ENCODE results near the gene SLC4A2.
"Not testable (repeated sequence)": the region's sequence is repeated elsewhere in the genome, so short reads cannot be mapped to it uniquely, and the experiment has no call there.

SLC4A2 gene, protein sequence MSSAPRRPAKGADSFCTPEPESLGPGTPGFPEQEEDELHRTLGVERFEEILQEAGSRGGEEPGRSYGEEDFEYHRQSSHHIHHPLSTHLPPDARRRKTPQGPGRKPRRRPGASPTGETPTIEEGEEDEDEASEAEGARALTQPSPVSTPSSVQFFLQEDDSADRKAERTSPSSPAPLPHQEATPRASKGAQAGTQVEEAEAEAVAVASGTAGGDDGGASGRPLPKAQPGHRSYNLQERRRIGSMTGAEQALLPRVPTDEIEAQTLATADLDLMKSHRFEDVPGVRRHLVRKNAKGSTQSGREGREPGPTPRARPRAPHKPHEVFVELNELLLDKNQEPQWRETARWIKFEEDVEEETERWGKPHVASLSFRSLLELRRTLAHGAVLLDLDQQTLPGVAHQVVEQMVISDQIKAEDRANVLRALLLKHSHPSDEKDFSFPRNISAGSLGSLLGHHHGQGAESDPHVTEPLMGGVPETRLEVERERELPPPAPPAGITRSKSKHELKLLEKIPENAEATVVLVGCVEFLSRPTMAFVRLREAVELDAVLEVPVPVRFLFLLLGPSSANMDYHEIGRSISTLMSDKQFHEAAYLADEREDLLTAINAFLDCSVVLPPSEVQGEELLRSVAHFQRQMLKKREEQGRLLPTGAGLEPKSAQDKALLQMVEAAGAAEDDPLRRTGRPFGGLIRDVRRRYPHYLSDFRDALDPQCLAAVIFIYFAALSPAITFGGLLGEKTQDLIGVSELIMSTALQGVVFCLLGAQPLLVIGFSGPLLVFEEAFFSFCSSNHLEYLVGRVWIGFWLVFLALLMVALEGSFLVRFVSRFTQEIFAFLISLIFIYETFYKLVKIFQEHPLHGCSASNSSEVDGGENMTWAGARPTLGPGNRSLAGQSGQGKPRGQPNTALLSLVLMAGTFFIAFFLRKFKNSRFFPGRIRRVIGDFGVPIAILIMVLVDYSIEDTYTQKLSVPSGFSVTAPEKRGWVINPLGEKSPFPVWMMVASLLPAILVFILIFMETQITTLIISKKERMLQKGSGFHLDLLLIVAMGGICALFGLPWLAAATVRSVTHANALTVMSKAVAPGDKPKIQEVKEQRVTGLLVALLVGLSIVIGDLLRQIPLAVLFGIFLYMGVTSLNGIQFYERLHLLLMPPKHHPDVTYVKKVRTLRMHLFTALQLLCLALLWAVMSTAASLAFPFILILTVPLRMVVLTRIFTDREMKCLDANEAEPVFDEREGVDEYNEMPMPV

DNA sequence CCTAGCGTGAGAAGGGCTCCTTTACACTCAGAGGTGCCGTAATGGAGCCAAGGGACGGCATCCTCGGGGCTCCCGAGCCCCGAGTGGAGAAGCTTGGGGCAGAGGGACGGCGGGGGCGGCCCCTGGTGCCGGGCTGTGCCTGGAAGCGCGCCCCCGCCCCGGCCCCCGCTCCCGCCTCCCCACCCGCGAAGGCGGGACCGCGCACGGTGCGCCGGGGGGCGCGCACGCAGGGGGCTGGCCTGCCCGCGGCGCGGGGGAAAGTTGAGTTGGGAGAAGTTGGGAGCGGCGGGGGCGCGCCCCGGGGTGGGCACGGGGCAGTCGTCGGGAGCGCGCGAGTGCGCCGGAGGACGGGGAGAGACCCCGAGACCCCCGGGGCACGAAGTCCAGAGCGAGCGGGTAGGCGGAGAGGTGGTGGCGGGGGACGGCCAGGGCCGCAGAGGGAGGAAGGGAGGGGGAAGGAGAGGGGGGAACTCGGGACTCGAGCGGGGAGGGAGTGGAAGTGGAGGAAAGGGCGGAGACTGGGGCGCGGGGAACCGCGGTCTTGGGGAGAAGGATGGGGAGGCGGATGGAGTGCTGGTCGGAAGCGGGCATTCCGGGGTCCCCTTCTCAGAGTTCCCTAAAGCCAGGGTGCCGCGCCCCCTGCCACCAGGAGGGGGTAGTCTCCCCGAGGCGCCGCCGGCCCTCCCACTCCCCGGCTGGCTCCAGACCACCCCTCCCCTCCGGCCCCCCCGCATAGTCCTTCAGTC lies at the start of gene SLC4A2:
Gene SLC4A2 (plus strand): TSS at position 223 of the 746 bp plus-strand sequence. CDS start 2,399 bp downstream, outside the sequence.
- DNase-seq (ENCODE audit: low spot score) = peak; percentile 61

DNA sequence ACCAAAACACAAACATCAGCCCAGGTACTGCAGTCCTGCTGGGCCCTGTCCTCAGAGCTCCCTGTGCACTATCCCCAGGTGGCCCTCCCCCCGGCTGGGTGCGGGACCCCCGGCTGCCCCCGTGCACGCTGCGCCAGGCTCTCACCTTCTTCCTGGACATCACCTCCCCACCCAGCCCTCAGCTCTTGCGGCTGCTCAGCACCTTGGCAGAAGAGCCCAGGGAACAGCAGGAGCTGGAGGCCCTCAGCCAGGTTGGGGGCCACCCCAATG lies 49.4 kb upstream of the SLC4A2 start:
- DNase-seq (ENCODE audit: low spot score) = no peak

DNA sequence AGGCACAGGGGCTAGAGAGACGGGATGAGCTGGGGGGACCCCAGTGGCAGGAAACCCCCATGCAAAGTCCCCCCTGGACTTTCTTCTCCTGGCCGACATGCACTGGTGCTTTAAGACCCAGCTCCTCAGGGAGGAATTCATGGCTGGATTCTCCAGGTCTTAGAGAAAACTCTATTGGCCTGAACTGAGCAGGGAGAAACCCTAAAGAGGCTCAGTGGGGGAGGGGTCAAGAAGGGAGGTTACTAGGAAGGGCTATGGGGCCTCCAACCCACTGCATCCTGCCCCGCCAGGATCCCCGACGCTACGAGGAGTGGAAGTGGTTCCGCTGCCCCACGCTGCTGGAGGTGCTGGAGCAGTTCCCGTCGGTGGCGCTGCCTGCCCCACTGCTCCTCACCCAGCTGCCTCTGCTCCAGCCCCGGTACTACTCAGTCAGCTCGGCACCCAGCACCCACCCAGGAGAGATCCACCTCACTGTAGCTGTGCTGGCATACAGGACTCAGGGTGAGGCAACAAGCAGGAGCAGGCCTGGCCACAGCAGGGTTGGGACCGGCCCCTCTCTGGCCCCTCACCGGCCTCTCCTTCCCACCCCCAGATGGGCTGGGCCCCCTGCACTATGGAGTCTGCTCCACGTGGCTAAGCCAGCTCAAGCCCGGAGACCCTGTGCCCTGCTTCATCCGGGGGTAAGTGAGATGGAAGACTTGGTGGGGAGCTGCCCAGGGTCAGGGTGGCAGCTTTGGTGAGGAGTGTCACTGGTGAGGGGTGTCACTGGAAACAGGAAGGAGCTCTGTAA lies 48.9 kb upstream of the SLC4A2 start:
- no peak for DNase-seq (ENCODE audit: low spot score)

DNA sequence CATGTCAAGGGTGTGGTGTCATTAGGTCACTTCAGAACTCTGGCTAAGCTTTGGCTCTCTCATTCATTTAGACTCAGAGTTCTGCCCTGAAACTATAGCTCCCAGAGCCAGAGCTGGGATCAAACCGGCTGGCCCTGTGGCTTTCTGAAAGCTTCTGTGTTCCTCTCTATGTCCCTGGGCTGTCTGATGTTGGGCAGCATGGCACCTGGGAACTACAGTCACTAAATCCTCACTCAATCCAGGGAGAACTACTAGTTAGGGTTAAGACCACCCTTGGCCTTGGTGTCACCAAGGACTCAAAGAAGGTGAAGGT lies 48.3 kb upstream of the SLC4A2 start:
- DNase-seq (ENCODE audit: low spot score) = peak; percentile 39

DNA sequence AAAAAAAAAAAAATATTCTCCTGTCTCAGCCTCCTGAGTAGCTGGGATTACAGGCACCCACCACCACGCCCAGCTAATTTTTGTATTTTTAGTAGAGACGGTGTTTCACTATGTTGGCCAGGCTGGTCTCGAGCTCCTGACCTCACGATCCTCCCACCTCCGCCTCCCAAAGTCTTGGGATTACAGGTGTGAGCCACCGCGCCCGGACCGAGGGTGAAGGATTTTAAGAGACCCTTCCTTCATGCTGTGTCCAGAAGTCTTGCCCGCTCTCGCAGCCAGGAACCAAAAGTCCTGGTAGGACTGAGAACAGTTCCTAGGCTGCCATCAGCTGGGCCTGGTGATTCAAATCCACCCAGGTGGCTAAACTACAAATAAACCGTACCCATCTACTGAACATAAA lies 47.8 kb upstream of the SLC4A2 start:
- DNase-seq (ENCODE audit: low spot score) = not testable (repeated sequence)

GRCh38 chr7:151012031-151012692 lies 47.2 kb upstream of the SLC4A2 start:
- DNase-seq (ENCODE audit: low spot score) = no peak

GRCh38 chr7:151012911-151013347 lies 46.5 kb upstream of the SLC4A2 start:
- DNase-seq (ENCODE audit: low spot score) = no peak

- no peak for DNase-seq (ENCODE audit: low spot score)
These were observed 46.0 kb upstream of the SLC4A2 start for GRCh38 chr7:151013356-151013732.

GRCh38 chr7:151013733-151014497 lies 45.5 kb upstream of the SLC4A2 start:
- DNase-seq (ENCODE audit: low spot score) = peak; percentile 95

- DNase-seq (ENCODE audit: low spot score) = peak; percentile 56
These were observed 44.4 kb upstream of the SLC4A2 start for GRCh38 chr7:151014950-151015349.

DNA sequence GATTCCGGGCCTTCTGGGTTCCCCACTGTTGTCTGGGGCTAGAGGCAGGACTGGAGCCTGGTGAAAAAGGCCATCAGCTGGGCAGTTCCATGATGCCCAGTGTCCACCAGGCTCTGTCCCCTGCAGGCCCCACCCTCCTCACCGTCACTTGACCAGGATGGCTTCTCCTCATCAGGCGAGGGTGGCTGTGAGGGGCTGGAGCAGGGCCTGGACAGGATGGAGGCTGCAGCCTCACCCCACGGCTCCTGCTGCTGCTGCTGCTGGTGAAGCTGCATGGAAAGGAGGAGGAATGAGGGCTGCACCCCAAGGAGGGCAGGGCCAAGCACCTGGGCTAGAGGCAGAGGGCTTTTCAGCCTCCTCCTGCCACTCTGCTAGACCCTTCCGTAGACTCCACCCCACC lies 43.4 kb upstream of the SLC4A2 start:
- no peak for DNase-seq (ENCODE audit: low spot score)

DNA sequence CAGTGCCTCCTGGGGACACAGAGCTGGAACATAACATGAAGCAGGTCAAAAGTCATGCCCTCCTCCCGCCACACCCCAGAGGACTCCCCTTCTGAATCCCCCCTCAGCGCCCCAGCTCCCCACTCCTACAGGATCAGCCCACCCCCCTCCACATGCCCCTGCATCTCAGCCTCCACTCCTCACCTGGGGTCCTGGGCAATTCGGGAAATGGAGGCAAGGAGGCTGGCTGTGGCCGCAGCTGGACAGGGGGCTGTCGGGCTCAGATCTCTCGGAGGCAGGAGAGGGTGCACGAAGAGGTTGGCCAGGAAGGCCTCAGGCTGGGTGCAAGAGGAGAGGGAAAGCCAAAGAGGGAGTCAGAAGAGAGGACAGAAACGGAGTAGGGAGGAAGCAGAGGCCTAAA lies 42.9 kb upstream of the SLC4A2 start:
- DNase-seq (ENCODE audit: low spot score) = no peak

- no peak for DNase-seq (ENCODE audit: low spot score)
These were observed 42.4 kb upstream of the SLC4A2 start for GRCh38 chr7:151016942-151017341.

- no peak for DNase-seq (ENCODE audit: low spot score)
These were observed 41.9 kb upstream of the SLC4A2 start for GRCh38 chr7:151017370-151017952.

GRCh38 chr7:151017953-151018420 lies 41.4 kb upstream of the SLC4A2 start:
- DNase-seq (ENCODE audit: low spot score) = peak; percentile 82

DNA sequence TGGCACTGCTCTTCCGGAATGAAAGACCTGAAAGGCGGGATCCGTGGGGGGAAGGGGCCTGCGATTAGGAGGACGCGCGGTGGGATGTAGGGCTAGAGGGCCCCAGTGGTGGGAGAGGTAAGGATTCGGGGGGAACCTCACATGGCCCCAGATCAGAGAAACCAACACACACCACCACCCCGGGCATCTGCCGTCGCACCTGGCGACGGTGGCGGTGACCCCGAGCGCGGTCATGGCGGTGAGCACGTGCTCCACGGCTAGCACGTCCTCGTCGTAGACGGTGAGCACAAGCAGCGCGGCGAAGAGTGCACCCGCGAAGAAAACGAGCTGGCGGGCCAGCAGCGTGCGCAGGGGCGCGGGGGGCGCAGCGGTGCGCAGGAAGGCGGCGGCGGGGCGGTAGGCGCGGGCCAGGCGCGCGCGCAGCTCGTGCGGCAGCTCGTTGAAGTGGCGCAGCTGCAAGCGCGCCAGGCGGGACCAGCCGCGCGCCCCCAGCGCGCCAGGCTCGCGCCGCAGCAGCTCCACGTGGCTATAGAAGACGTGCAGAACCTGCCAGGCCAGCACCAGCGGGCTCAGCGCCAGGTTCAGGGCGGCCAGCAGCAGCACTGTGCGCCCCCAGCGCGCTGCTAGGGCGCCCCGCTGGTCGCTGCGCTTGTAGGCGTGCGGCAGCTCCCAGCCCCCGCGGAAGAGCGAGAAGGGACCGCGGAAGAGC lies 40.8 kb upstream of the SLC4A2 start:
- peak; percentile 24 for DNase-seq (ENCODE audit: low spot score)

GRCh38 chr7:151019130-151019447 lies 40.3 kb upstream of the SLC4A2 start:
- DNase-seq (ENCODE audit: low spot score) = no peak

DNA sequence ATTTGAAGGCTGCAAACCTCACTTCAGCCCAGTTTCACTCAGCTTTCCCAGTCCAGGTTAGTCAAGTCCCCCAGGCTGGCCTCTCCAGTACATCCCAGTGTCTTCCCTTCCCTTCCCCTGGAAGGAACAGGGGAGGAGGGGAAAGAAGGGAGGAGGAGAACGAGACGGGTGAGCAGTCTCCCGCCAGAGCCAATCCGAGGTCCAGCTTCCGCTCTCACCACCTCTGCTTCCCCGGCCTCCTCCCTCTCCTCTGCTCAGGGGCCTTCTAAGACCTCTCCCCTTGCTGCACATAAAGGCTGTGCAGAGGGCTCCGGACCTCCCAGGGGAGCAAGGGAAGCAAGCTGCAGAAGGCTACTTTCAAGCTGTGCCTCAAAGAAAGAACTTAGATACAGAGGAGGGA lies 39.2 kb upstream of the SLC4A2 start:
- no peak for DNase-seq (ENCODE audit: low spot score)

DNA sequence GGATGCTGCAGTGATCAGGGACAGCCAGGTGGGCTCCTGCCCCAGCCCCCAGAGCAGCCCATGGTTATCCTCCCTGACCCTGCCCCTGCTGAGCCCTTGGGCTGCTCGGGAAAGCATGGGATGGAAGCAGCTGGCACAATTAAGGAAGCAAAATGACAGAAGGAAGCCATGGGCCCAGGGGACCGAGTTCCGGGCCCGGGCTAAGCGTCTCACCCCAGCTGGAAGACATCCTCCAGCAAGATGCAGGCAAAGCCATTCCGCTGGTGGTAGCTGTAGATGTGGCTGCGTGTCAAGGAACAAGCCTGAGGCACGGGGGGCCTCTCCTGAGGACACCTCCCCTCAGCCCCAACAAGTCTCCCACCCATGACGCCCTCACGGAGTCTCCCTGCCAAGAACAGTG lies 36.2 kb upstream of the SLC4A2 start:
- no peak for DNase-seq (ENCODE audit: low spot score)
